OCI-LY3 (cell line): ENCODE results near the gene REPS1.

Source experiments
- CTCF ChIP-seq: fragments of 200-600, 300-600 bp; sonication (generic); IDR thresholded peaks from 2 replicates; pipeline ENCODE4 v1.5.1; 2014; ENCODE audit warnings: antibody characterized with exemption, low read length, low read depth
- EZH2phosphoT487 ChIP-seq: fragments of 200-600 bp; shearing (Covaris generic); IDR thresholded peaks from 2 replicates; pipeline ENCODE4 v1.6.1; 2018; ENCODE audit warnings: antibody characterized with exemption, mixed run types, low read depth

- TF ChIP-seq CTCF (no peak), EZH2phosphoT487 (no peak)
Measured at GRCh38 chr6:139020689-139021088, 32.6 kb upstream of the REPS1 start.
